Measurements from ENCODE around the gene PRODH2. TPM values are rescaled to one million over a fixed set of nuclear protein-coding genes. Genes with fewer than 3 reads are reported as not detected.

Gene PRODH2
- total and polyA plus RNA-seq, 2 experiments from 2014 or later: 6.8 to 13.9 TPM

GRCh38 chr19:35755550-35756376, 56.9 kb downstream of the PRODH2 start:
- Histone ChIP-seq H3K9me3 (ENCODE audit: low read depth) (no peaks in the 10 kb centered on the region), H3K79me2 (peaks cover 24% of the 10 kb centered on the region), H3K4me1 (ENCODE audit: insufficient read depth) (peaks cover 28% of the 10 kb centered on the region), H3K4me2 (peak overlapping the region; percentile 74), H3K4me3 (no peak overlapping the region), H4K20me1 (ENCODE audit: insufficient read depth, poor library complexity, severe bottlenecking) (no peaks in the 10 kb centered on the region), H3K27me3 (peaks cover 2% of the 10 kb centered on the region), H3K36me3 (replicated peaks; ENCODE audit: insufficient read depth, low read depth) (no peaks in the 10 kb centered on the region), H3K27ac (peak overlapping the region; percentile 97), H2AFZ (no peak overlapping the region), H3K9me2 (replicated peaks; ENCODE audit: insufficient read depth) (no peaks in the 10 kb centered on the region)
- WGBS (ENCODE audit: low lambda C conversion rate, missing lambda C conversion rate): 32% methylated on average over 34 of the region's 74 CpGs
- TF ChIP-seq EZH2 (IDR thresholded peaks at IDR 0.05; ENCODE audit: borderline replicate concordance) (no peak), CTCF (IDR thresholded peaks at IDR 0.05; ENCODE audit: poor library complexity) (no peak), EZH2phosphoT487 (IDR thresholded peaks at IDR 0.05; ENCODE audit: low read depth, severe bottlenecking, unreplicated experiment) (no peak)
- peak; percentile 70 for DNase-seq (ENCODE audit: low spot score)

- H3K36me3 ChIP-seq (replicated peaks; ENCODE audit: insufficient read depth, low read depth): no peaks in the 10 kb centered on the region
- no peak overlapping the region for H2AFZ ChIP-seq
- TF ChIP-seq CTCF (IDR thresholded peaks at IDR 0.05; ENCODE audit: poor library complexity): no peak
- no peak for TF ChIP-seq EZH2phosphoT487 (IDR thresholded peaks at IDR 0.05; ENCODE audit: low read depth, severe bottlenecking, unreplicated experiment)
- TF ChIP-seq EZH2 (IDR thresholded peaks at IDR 0.05; ENCODE audit: borderline replicate concordance): no peak
- H4K20me1 ChIP-seq (ENCODE audit: insufficient read depth, poor library complexity, severe bottlenecking): no peaks in the 10 kb centered on the region
- H3K4me1 ChIP-seq (ENCODE audit: insufficient read depth): peaks cover 28% of the 10 kb centered on the region
- WGBS (ENCODE audit: low lambda C conversion rate, missing lambda C conversion rate): 54% methylated on average over 17 of the region's 17 CpGs
- peaks cover 2% of the 10 kb centered on the region for H3K27me3 ChIP-seq
- DNase-seq (ENCODE audit: low spot score): no peak
- H3K4me2 ChIP-seq: peak overlapping the region; percentile 74
- H3K27ac ChIP-seq: peak overlapping the region; percentile 97
- no peak overlapping the region for H3K4me3 ChIP-seq
- no peaks in the 10 kb centered on the region for H3K9me2 ChIP-seq (replicated peaks; ENCODE audit: insufficient read depth)
- H3K9me3 ChIP-seq (ENCODE audit: low read depth): no peaks in the 10 kb centered on the region
- peaks cover 23% of the 10 kb centered on the region for H3K79me2 ChIP-seq
Observed at GRCh38 chr19:35755131-35755549, 57.5 kb downstream of the PRODH2 start.

GRCh38 chr19:35754370-35755130, 58.1 kb downstream of the PRODH2 start:
- Histone ChIP-seq H3K9me2 (replicated peaks; ENCODE audit: insufficient read depth) (no peaks in the 10 kb centered on the region), H3K27me3 (peaks cover 2% of the 10 kb centered on the region), H3K27ac (peak overlapping the region; percentile 97), H3K79me2 (peaks cover 23% of the 10 kb centered on the region), H3K4me1 (ENCODE audit: insufficient read depth) (peaks cover 28% of the 10 kb centered on the region), H3K4me2 (peak overlapping the region; percentile 74), H3K4me3 (no peak overlapping the region), H4K20me1 (ENCODE audit: insufficient read depth, poor library complexity, severe bottlenecking) (no peaks in the 10 kb centered on the region), H3K36me3 (replicated peaks; ENCODE audit: insufficient read depth, low read depth) (no peaks in the 10 kb centered on the region), H3K9me3 (ENCODE audit: low read depth) (no peaks in the 10 kb centered on the region), H2AFZ (no peak overlapping the region)
- DNase-seq (ENCODE audit: low spot score): no peak
- no peak for TF ChIP-seq EZH2 (IDR thresholded peaks at IDR 0.05; ENCODE audit: borderline replicate concordance)
- no peak for TF ChIP-seq EZH2phosphoT487 (IDR thresholded peaks at IDR 0.05; ENCODE audit: low read depth, severe bottlenecking, unreplicated experiment)
- no peak for TF ChIP-seq CTCF (IDR thresholded peaks at IDR 0.05; ENCODE audit: poor library complexity)
- 93% methylated on average over 10 of the region's 13 CpGs for WGBS (ENCODE audit: low lambda C conversion rate, missing lambda C conversion rate)

Measured in hepatocyte (in vitro differentiated cells).